Measurements from ENCODE around the gene KNDC1.

KNDC1 gene

GRCh38 chr10:133183646-133184378 is 23.8 kb downstream of the KNDC1 start:
- H3K4me3 ChIP-seq (ENCODE audit: low read depth, low read length) = no peak overlapping the region
- in situ Hi-C loops (cut with HindIII; ENCODE audit: low sequenced_read_pairs) = no loop called here
- DNase-seq (ENCODE audit: low read depth, low spot score) = no peak
- TF ChIP-seq CTCF (IDR thresholded peaks at IDR 0.05; ENCODE audit: low read depth, low read length) = no peak

GRCh38 chr10:133184591-133185244 is 24.7 kb downstream of the KNDC1 start:
- no peak for TF ChIP-seq CTCF (IDR thresholded peaks at IDR 0.05; ENCODE audit: low read depth, low read length)
- no peak overlapping the region for H3K4me3 ChIP-seq (ENCODE audit: low read depth, low read length)
- no peak for DNase-seq (ENCODE audit: low read depth, low spot score)
- in situ Hi-C loops (cut with HindIII; ENCODE audit: low sequenced_read_pairs) = no loop called here

DNA sequence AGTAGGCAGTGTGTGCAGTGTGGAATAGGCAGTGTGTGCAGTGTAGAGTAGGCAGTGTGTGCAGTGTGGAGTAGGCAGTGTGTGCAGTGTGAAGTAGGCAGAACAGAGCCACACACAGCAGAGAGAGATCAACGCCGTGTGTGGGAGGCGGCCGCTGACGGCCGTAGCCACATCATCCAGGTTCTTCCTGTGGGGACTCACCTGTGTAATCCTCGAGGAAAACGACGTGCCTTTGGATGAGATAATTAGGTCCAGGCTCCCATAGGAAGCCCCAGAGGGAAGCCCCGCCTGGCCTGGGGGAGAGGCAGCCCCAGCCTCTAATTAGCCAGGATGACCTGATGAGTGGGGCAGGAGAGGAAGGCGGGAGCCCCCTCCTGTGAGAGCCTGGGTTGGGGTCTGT is 25.4 kb downstream of the KNDC1 start:
- in situ Hi-C loops (cut with HindIII; ENCODE audit: low sequenced_read_pairs) = no loop called here
- TF ChIP-seq CTCF (IDR thresholded peaks at IDR 0.05; ENCODE audit: low read depth, low read length) = no peak
- no peak overlapping the region for H3K4me3 ChIP-seq (ENCODE audit: low read depth, low read length)
- DNase-seq (ENCODE audit: low read depth, low spot score) = no peak

DNA sequence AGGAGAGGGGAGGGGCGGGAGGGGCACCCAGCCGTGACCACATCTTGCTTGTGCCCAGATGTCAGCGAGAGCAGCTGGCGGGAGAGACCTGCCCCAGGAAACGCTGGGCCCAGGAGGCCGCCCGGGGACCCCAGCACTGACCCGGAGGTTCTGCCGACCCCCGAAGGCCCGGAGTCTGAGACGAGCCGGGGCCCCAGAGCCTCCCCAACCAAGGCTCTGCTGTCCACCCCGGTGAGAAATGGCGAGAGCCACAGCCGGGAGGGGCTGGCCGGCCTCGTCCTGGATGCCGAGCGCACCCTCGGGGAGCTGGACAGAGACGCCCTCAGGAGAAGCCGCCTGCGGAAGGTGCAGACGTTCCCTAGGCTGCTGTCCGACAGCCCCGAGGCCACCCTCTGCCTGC is 25.9 kb downstream of the KNDC1 start:
- TF ChIP-seq CTCF (IDR thresholded peaks at IDR 0.05; ENCODE audit: low read depth, low read length) = no peak
- DNase-seq (ENCODE audit: low read depth, low spot score) = no peak
- in situ Hi-C loops (cut with HindIII; ENCODE audit: low sequenced_read_pairs) = no loop called here
- H3K4me3 ChIP-seq (ENCODE audit: low read depth, low read length) = no peak overlapping the region

DNA sequence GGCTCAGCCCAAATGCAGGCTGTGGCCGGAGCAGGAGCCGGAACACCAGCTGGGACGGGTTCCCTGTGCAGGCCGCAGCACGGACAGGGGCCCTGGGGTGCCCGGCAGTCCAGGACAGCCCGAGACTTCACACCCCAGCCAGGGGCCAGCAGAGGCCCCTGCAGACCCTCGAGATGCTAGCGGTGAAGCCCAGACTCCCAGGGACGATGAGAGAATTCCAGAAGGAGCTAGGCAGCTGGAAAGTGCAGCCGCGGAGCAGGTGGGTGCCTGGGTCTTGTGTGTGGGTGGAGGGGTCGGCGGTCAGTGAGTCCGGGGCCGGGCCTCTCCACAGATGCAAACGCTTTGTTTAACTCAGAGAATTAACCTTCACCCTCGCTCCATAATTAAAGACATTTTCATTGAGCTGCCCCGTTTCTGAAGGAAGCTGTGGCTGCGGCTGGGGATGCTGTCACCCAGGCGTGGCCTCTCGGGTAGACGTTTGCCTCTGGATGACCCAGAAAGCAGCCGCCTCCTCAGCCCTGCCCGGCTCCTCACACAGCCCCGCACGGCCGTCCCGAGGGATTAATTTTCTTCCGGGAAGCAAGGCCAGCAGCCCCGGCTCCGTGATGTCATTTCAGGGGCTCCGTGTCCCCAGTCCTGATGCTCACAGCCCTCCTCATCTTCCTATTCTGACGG is 26.5 kb downstream of the KNDC1 start:
- in situ Hi-C loops (cut with HindIII; ENCODE audit: low sequenced_read_pairs) = no loop called here
- no peak for TF ChIP-seq CTCF (IDR thresholded peaks at IDR 0.05; ENCODE audit: low read depth, low read length)
- H3K4me3 ChIP-seq (ENCODE audit: low read depth, low read length) = no peak overlapping the region
- no peak for DNase-seq (ENCODE audit: low read depth, low spot score)

GRCh38 chr10:133187091-133187905 is 27.3 kb downstream of the KNDC1 start:
- no peak overlapping the region for H3K4me3 ChIP-seq (ENCODE audit: low read depth, low read length)
- in situ Hi-C loops (cut with HindIII; ENCODE audit: low sequenced_read_pairs) = no loop called here
- TF ChIP-seq CTCF (IDR thresholded peaks at IDR 0.05; ENCODE audit: low read depth, low read length) = no peak
- DNase-seq (ENCODE audit: low read depth, low spot score) = no peak
